HG02943 (cell line): ENCODE results near the gene ALOX15.
"Not testable (repeated sequence)": the region's sequence is repeated elsewhere in the genome, so short reads cannot be mapped to it uniquely, and the experiment has no call there.

Experiments
- ATAC-seq: cut with Tn5 transposase; IDR thresholded peaks from one replicate; pipeline ENCODE4 v1.9.1; 2021; ENCODE audit warnings: mild to moderate bottlenecking, low read depth, moderate library complexity; ENCODE audit not compliant: unreplicated experiment

The ALOX15 gene

DNA sequence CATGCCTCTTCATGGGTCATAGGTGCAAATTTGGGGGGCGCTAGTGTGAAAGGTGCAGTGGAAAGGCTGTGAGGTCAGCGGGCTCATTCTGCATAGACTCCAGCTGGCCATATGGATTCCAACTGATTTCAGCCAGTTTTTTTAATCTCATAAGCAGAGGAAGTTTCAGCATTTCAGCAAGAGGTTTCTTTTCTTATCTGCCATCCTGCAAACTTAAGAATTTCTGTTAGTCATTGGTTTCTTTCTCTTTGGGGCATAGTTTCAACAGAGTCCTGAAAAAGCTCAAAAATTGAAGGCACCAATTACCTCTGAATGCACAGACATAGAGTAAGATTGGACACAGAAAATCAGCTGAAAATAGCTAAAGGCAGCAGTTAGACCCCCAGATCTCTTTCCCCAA, 16.2 kb upstream of the ALOX15 start:
- ATAC-seq: no peak

DNA sequence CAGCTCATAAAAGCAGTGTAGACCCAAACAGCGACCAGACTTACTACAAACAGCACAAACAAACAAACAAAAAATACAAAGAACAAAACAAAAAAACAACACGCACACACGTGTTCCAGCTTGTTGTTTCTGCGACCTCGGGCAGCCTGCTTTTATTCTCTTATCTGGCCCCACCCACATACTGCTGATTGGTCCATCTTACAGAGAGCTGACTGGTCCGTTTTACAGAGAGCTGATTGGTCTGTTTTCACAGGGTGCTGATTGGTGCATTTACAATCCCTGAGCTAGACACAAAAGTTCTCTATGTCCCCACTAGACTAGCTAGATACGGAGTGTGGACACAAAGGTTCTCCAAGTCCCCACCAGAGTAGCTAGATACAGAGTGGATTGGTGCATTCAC, 14.5 kb upstream of the ALOX15 start:
- ATAC-seq: not testable (repeated sequence)

DNA sequence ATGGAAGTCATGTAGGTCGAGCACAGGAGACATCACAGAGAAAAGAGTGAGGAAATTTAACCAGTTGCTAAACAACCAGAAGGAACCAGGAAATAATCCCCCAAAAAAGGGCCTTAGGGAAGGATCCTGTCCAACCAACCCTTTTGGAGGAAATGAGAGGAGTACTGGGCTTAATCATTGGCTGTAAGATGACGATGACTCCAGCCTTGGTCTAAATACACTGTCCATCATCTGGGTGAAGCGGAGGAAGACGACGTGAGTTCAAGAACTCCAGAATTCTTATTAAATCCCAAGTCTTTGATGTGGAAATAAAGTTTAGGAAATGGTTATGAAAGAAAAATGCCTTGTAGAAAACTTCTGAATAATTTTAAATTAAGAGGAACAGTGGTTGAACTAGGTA, 11.5 kb upstream of the ALOX15 start:
- no peak for ATAC-seq

DNA sequence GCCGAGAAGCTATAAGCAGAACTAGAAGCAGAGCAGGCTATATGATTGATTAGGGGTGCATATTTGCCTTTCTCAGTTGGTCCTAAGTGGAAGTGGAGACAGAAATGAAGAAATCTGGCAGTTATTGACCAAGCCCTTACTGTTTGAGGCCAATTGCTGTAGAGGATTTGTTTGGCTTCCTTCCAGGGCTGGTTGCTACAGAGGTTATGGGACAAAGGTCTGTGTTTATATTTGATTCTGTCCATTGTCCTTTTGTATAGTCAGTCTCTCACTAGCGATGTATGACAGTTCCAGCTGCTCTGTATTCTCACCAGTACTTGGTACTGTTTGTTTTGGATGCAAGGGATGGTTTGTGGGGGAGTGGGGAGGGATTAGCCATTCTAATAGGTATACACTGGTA, 7.3 kb upstream of the ALOX15 start:
- no peak for ATAC-seq

DNA sequence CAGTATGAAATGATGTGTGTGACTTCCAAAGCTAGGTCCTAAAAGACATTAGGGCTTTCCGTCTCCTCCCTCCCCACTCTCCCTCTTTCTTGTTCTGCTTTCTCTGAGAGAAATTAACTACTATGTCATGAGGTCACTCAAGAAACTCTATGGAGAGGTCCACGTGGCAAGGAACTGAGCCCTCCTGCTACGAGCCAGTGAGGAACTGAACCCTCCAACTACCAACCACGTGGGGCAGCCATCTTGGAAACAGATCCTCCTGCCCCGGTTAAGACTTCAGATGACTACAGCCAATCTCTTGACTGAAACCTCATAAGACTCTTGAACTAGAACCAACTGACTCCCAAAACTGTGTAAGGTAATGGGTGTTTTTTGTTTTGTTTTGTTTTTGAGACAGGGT, 4.2 kb upstream of the ALOX15 start:
- no peak for ATAC-seq

DNA sequence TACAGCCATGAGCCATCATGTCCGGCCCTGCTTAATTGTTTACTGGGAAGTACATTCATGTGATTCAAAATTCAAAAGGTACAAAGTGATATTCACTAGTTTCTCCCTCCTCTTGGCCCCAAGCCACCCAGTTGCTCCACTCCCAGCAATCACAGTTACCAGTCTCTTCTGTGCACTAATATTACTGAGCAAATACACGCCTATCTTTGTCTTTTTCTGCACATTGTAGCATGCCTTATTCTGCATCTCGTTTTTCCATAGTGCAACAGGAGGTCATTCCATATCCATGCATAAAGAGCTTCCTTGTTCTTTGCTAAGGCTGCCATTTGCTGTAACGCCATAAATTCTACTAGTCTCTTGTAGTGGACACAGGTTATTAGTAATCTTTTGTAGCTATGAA, 2.2 kb upstream of the ALOX15 start:
- ATAC-seq: no peak

DNA sequence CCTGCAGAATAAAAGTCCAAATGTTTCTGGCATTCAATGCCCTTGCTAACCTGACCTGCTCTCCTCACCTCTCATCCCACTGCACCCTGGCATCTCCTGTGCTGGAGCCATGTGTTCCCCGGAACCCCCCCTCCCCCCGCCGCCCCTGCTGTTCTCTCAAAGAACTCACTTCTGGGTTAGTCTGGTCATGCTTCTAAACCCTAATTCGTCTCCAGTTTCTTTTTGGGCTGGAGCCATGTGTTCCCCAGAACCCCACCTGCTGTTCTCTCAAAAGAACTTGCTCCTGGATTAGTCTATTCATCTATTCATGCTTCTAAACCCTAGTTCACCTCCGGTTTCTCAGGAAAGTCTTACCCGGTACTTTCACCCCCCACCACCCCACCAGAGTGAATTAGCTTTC, 808 bp upstream of the ALOX15 start:
- no peak for ATAC-seq

DNA sequence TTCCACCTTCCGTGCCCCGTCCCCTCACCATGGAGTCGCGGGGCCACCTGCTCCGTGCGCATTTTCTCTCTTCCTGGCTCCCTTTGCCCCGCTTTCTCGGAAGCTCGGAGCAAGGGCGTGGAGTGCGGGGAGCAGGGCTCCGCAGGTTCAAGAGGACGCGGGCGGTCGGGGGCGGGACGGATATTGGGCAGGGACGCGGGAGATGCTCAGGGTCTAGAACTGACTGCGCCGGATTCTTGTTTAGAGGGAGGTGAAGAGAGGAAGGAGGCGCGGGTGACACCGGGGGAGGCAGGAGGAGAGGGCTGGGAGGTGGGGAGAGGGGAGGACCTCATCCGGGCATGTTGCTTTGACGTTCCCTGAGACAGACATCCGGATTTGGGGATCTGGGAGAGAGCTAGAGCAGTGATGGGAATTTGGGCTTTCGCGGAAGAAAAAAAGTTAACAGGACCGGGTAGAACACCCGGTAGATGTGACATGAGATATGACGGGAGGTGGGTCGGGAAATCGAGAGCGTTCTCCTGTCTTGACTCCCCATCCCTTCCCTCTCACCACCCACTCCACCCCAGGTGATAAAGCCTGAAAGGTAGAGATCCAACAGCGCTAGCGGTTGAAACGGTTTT, 799 bp downstream of the ALOX15 start:
- ATAC-seq: not testable (repeated sequence)

DNA sequence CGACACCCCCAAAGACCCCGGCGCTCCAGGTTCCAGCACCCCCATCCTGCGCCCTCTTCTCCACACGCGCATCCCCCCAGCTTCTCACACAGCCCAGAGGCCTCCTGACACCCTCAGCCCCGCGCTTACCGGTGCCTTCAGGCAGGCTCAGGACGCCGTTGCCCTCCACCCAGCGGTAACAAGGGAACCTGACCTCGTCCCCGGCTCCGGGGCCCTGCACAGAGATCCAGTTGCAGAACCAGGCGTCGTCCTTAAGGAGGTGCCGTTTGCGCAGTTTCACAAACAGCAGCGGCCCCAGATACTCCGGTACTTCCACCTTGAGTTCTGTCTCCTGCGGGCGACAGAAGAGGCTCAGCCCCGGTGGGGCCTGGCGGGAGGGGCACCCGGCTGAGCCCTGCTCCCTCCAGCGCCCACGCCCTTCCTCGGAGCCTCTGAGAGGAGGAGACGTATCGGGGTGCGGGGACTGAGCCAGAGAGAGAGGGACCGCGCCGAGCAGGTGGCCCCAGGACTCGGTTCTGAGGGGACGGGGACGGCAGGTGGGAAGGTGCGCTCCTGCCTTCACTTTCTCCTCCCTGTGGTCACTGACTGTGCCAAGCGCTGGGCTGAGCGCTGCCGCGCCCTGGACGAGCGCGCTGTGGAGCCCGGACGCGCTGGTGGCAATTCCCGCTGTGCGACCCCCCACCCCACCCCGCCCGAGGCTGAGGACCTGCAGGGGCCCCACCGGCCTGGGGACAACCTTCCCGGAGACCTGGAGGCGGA, 2.0 kb downstream of the ALOX15 start:
- ATAC-seq: not testable (repeated sequence)

DNA sequence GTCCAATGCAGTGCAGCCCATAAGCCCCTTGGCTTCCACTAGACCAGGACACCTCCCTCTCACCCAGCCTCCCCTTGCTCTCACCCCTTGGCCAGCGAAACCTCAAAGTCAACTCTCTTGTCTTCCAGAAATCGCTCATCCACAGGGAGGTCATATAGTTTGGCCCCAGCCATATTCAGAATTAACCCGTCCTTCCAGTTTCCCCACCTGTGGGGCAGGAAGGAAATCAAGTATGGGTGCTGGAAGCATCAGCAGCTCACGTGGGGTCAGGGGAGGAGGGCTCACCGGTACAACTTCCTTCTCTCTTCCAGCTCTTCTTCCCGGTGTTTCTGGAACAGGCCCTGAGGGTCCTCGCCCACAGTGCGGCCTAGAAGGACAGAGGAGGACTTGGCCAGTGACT, 2.7 kb downstream of the ALOX15 start:
- ATAC-seq: not testable (repeated sequence)

DNA sequence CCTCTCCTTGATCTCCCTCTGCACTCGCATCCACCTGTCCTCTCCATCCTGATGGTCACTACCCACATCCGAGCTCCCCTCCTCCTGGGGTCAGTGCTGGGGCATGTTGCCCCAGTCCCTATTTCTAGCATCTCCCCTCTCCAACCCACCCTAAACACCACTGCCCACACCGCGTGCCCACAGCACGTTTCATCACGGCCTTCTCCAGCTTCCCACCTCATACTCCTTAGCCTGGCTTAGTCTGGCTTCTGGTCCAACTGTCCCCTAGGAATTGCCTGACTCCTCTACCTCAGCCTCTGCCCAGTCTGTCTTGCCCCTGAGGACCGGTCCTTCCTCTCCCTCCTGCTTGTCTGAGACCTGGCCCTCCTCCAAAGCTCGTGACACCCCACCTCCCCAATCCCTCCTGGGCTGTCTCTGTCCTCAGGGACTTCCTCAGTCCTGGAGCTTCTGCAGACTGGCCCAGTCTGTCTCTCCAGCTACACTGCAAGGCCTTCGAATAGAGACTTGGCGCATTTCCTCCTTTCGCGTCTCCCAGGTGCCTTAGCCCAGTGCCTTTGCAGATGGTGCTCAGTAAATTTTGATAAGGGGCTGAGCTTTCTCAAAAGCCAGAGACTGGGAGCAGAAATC, 4.9 kb downstream of the ALOX15 start:
- no peak for ATAC-seq

DNA sequence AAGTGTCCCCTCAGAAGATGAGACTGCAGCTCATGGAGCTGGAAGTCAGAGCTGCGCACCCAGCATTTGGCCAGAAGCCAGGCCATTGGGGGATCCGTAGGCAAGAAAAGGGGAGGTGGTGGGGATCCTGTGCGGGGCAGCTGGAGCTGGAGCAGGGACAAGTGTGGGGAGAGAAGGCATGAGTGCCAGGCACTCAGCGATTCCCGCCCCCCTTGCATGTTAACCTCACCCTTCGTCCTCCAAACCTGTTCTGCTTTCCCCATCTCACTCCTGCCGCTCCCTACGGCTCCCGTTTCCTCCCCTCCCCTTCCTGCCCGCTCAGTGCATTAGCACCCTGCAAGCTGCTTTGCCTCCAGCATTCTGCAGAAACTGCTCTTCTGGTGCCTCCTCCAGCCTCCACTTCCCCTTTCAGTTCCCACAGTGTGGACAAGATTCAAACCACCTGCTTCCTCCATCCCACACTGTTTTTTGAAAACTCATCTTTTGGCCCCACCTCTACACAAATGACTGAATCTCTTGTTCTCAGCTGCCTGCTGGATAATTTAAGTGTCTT, 5.6 kb downstream of the ALOX15 start:
- ATAC-seq: no peak

DNA sequence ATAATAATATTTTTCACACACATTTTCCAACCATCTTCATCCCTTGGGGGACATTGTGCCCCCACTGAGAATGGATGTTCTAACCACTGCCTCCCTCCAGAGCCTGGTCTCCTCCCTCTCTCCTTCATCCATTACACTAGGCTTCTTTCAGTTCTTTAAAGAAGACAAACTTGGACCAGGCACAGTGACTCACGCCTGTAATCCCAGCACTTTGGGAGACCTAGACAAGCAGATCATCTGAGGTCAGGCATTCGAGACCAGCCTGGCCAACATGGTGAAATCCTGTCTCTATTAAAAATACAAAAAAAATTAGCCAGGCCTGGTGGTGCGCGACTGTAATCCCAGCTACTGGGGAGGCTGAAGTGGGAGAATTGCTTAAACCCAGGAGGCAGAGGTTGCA, 6.5 kb downstream of the ALOX15 start:
- no peak for ATAC-seq

DNA sequence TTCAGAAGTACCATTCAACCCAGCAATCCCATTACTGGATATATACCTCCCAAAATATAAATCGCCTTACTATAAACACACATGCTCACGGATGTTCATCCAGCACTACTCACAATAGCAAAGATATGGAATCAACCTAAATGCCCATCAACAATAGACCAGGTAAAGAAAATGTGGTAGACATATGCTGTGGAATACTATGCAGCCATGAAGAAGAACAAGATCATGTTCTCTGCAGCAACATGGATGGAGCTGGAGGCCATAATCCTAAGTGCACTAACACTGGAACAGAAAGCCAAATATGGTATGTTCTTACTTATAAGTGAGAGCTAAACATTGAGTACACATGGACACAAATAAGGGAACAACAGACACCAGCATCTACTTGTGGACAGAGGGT, 7.8 kb downstream of the ALOX15 start:
- ATAC-seq: no peak

DNA sequence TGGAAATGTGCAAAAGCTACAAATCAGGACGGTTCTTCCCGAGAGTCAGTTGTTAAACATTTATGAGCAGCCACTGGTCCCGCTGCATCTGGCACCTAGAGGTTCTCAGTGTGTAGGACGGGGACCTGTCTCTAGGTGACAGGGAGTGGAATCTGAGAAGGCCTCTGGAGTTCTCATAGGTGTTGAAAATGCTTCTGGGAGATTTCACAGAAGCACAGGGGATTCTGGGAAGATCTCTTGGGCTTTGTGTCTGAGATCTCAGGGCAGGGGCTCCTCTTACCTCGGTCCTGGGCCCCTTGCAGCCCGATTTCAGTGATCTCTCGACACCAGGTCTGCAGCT, 8.9 kb downstream of the ALOX15 start:
- ATAC-seq: no peak

DNA sequence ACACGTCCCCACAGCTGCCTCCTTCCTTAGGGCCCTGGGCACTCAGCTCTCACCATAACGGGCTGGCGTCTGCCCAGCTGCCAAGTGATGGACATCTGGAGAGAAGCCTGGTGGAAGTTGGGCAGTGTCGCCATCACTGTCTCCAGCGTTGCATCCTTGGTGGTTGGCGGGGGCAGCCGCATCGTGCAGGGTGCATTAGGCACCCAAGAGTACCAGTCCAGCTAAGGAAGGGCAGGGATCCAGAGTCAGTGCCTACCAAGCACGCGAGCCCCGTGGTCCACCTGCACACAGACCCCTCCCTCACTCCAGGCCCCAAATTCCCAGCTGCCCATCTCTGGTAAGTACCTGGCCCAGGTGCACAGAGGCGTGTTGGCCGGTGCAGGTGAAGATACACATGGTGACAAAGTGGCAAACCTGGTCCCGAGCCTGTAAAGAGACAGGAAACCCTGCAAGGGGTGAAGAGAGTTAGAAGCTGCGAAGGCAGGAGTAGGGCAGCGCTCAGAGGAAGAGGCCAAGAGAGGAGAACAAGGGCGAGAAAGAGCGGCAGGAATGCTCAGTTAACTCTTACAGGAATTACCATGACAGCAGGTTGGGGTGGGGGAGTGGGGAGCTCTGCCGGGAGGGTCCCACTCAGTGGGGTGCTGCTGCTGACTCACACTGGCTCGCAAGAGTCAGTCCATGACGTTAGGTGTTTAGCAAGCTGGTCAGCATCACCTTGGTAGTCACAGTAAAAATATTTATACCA, 9.5 kb downstream of the ALOX15 start:
- ATAC-seq: no peak

DNA sequence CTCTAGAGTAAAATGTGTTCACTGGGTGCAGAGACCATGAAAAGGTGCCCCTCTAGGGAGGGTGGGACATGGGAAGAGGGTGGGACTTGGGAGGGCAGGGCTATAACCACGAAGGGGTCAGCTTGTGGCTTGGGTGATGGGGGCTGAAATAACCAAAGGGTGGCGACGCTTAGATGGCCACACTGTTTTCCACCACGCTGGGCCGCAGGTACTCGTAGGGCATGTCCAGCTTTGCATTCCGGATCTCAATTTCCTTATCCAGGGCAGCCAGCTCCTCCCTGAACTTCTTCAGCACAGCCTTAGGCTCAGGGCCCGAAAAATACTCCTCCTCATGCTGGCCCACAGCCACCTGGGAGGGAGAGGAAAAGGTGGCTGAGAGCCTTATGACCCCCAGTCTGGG, 10.0 kb downstream of the ALOX15 start:
- no peak for ATAC-seq

DNA sequence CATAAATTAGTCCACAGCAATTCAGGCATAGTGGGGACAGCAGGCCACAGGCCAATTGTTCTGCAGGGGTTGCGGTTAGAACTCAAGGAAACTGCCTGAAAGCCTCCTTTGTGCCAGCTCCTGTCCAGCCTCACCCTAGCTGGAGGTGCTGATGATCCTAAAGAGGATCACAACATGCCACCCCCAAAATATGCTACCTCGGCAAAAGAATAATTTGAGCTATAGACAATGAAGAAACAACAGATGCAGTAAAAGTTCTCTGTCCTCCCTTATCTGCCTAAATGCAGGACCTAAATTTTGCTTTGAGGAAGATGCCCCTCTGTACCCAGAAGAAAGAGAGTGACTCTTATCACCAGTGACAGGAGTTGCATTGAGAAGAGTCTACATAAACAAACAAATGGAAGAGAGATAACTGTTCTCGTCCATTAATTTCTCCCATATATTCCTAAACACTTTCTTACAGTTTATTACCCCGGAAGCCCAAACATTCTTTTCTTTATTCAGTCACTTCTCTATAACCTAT, 14.7 kb downstream of the ALOX15 start:
- no peak for ATAC-seq

DNA sequence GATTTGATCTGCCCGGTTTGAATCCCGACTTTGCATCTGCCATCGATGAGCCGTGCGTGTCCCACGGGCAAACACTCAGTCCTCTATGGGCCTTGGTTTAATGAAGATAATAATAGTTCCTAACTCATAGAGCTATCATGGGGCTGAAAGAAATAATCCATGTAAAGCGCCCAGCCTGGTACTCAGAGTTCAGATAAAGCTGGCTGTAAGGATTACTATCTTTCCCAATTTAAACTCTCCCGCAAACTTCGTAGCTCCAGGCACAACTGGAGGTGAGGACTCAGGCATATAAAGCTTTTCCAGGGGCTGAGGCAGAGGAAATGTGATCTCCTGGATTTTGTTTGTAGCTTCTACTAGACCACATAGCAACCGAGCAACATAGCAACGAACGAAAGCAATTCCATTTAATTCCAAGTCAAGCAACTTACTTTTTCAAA, 16.3 kb downstream of the ALOX15 start:
- no peak for ATAC-seq

DNA sequence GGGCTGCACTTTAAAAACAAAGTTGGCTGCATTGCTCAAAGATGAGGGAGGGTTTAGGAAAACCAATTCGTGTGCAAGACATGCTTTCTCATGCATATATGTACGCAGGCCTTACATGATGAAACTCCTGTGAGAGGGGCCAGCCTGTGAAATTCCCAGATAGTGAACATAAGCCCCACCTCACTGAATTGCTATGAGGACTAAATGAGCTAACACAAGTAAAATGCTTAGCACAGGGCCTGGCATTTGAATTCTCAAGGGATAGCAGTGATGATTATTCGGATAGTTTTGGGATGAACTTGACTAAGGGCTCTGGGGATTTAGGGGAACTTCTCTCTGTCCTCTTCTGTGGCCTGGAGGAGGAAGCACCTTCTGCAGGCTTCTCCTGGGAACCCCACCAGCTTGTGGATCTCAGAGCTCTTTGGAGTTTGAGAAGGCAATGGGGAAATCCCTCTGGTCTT, 17.0 kb downstream of the ALOX15 start:
- not testable (repeated sequence) for ATAC-seq

DNA sequence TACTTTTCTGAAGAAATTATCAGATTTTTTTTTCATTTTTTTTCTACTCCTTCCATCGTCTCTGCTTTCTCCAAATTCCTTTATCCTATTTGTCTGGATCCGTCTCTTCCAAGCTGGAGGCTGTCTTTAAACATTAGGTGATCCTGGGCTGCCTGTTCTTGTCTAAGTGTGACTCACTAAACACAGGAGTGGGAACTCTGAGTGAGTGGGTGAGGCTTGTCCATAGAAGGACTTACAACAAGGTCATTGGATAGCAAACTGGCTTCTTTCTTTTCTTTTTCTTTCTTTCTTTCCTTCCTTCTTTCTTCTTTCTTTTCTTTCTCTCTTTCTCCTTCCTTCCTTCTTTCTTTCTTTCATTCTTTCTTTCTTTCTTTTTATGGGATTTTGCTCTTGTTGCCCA, 18.2 kb downstream of the ALOX15 start:
- no peak for ATAC-seq
